Endodermal cell (in vitro differentiated cells): ENCODE results near the gene DEDD2. TPM values are rescaled to one million over a fixed set of nuclear protein-coding genes. Genes with fewer than 3 reads are reported as not detected.
A peak's percentile ranks its signal among the peaks of the same experiment; 100 is the strongest.

Experiments
- DNase-seq: peaks from one replicate; pipeline ENCODE4 v3.0.0-alpha.2; 2017
- H3K27ac ChIP-seq: 2 replicates; pipeline ENCODE4 v1.5.1; 2013; ENCODE audit warnings: mild to moderate bottlenecking, low read depth, low read length, moderate library complexity
- H3K27me3 ChIP-seq: 2 replicates; pipeline ENCODE4 v1.6.1; 2013; ENCODE audit warnings: mild to moderate bottlenecking, low read length, moderate library complexity; ENCODE audit not compliant: insufficient read depth, control insufficient read depth, poor library complexity, severe bottlenecking
- H3K36me3 ChIP-seq: 2 replicates; pipeline ENCODE4 v1.7.0; 2013; ENCODE audit warnings: mild to moderate bottlenecking, low read length, moderate library complexity; ENCODE audit not compliant: control insufficient read depth, insufficient read depth
- H3K4me1 ChIP-seq: one replicate; pipeline ENCODE4 v1.7.0; 2013; ENCODE audit warnings: low read length; ENCODE audit not compliant: control insufficient read depth, insufficient read depth
- H3K4me3 ChIP-seq: 2 replicates; pipeline ENCODE4 v1.5.1; 2013; ENCODE audit warnings: mild to moderate bottlenecking, low read length, moderate library complexity
- H3K9ac ChIP-seq: 2 replicates; pipeline ENCODE4 v1.6.1; 2013; ENCODE audit warnings: mild to moderate bottlenecking, low read length, moderate library complexity; ENCODE audit not compliant: poor library complexity, severe bottlenecking; ENCODE audit errors: extremely low read depth
- H3K9me3 ChIP-seq: 2 replicates; pipeline ENCODE4 v1.6.1; 2013; ENCODE audit warnings: mild to moderate bottlenecking, low read length, moderate library complexity; ENCODE audit not compliant: control insufficient read depth
- H3K27ac Mint-ChIP-seq: 2 replicates; pipeline ENCODE4 v1.8.0; 2020; ENCODE audit warnings: mixed read lengths
- H3K27me3 Mint-ChIP-seq: 2 replicates; pipeline ENCODE4 v1.8.0; 2021; ENCODE audit warnings: mild to moderate bottlenecking, mixed read lengths; ENCODE audit not compliant: insufficient read depth
- H3K36me3 Mint-ChIP-seq: 2 replicates; pipeline ENCODE4 v1.8.0; 2020; ENCODE audit warnings: low read depth, mixed read lengths
- H3K4me1 Mint-ChIP-seq: 2 replicates; pipeline ENCODE4 v1.8.0; 2020; ENCODE audit warnings: mixed read lengths
- H3K4me3 Mint-ChIP-seq: 2 replicates; pipeline ENCODE4 v1.8.0; 2020; ENCODE audit warnings: mild to moderate bottlenecking, moderate library complexity, mixed read lengths
- H3K9me3 Mint-ChIP-seq: 2 replicates; pipeline ENCODE4 v1.8.0; 2020; ENCODE audit warnings: mild to moderate bottlenecking, mixed read lengths
- CTCF ChIP-seq: fragments of 200-600 bp; sonication (generic); conservative IDR thresholded peaks from 2 replicates; pipeline ENCODE4 v1.5.0; 2021; ENCODE audit warnings: antibody characterized with exemption, mild to moderate bottlenecking
- WGBS, 2 experiments: methylation state at CpG; one replicate each; pipeline versions ENCODE4 v1.1.5 to v1.1.7; 2013; ENCODE audit warnings: missing lambda C conversion rate in 2 of 2, mixed read lengths in 1 of 2; ENCODE audit not compliant: insufficient coverage in 1 of 2, insufficient read length in 1 of 2; 5-methylcytosine and 5-hydroxymethylcytosine counted together
- total RNA-seq, 2 donors: library from RNA; stranded (reverse); fragmentation: NEBNext Ultra II Directional in 1 of 2; extraction: Animal tissue kit (Norgen Biotek cat#: 25700) in 1 of 2; gene quantifications; 2 replicates in 1 of 2; 3 replicates in 1 of 2; pipeline ENCODE4 v1.2.1, GENCODE V29; 2021

Gene DEDD2
- total RNA-seq, 2 donors from 2014 or later, result 25.8 to 28.0 TPM

- WGBS, 2 experiments, result 91 to 96% methylated on average over 10 to 19 of the region's 19 CpGs
These were observed 47.7 kb downstream of the DEDD2 start for GRCh38 chr19:42169486-42170413.

GRCh38 chr19:42168206-42168605 is 49.3 kb downstream of the DEDD2 start:
- DNase-seq, result no peak
- H3K36me3 ChIP-seq, result no peaks in the 10 kb centered on the region
- no peaks in the 10 kb centered on the region for H3K36me3 Mint-ChIP-seq
- no peak overlapping the region for H3K27ac ChIP-seq
- H3K9me3 Mint-ChIP-seq, result no peaks in the 10 kb centered on the region
- H3K9ac ChIP-seq, result no peak overlapping the region
- no peaks in the 10 kb centered on the region for H3K4me1 Mint-ChIP-seq
- H3K4me3 Mint-ChIP-seq, result no peak overlapping the region
- H3K9me3 ChIP-seq, result no peaks in the 10 kb centered on the region
- peaks cover 20% of the 10 kb centered on the region for H3K27me3 ChIP-seq
- WGBS, 2 experiments, result 80 to 93% methylated on average over 2 to 3 of the region's 3 CpGs
- no peak for TF ChIP-seq CTCF
- H3K27me3 Mint-ChIP-seq, result peaks cover 38% of the 10 kb centered on the region
- no peak overlapping the region for H3K27ac Mint-ChIP-seq
- H3K4me1 ChIP-seq, result no peaks in the 10 kb centered on the region
- H3K4me3 ChIP-seq, result no peak overlapping the region

More at GRCh38 chr19:42169486-42170413, 47.7 kb downstream of the DEDD2 start:
- H3K27ac ChIP-seq, result peak overlapping the region; percentile 41
- Mint-ChIP-seq H3K36me3 (no peaks in the 10 kb centered on the region), H3K27ac (no peak overlapping the region), H3K4me3 (no peak overlapping the region), H3K27me3 (peaks cover 53% of the 10 kb centered on the region), H3K9me3 (no peaks in the 10 kb centered on the region), H3K4me1 (no peaks in the 10 kb centered on the region)
- DNase-seq, result no peak
- H3K4me1 ChIP-seq, result no peaks in the 10 kb centered on the region
- no peak overlapping the region for H3K4me3 ChIP-seq
- H3K9me3 ChIP-seq, result no peaks in the 10 kb centered on the region
- H3K36me3 ChIP-seq, result no peaks in the 10 kb centered on the region
- no peak for TF ChIP-seq CTCF
- H3K9ac ChIP-seq, result no peak overlapping the region
- peaks cover 36% of the 10 kb centered on the region for H3K27me3 ChIP-seq

- TF ChIP-seq CTCF, result no peak
- Histone ChIP-seq H3K4me3 (no peak overlapping the region), H3K36me3 (no peaks in the 10 kb centered on the region), H3K9me3 (no peaks in the 10 kb centered on the region), H3K27ac (no peak overlapping the region), H3K27me3 (peaks cover 21% of the 10 kb centered on the region), H3K4me1 (no peaks in the 10 kb centered on the region), H3K9ac (no peak overlapping the region)
- no peaks in the 10 kb centered on the region for H3K9me3 Mint-ChIP-seq
- no peaks in the 10 kb centered on the region for H3K36me3 Mint-ChIP-seq
- H3K4me3 Mint-ChIP-seq, result no peak overlapping the region
- H3K4me1 Mint-ChIP-seq, result no peaks in the 10 kb centered on the region
- H3K27me3 Mint-ChIP-seq, result peaks cover 33% of the 10 kb centered on the region
- no peak for DNase-seq
- H3K27ac Mint-ChIP-seq, result no peak overlapping the region
- 69 to 79% methylated on average over 3 to 7 of the region's 7 CpGs for WGBS, 2 experiments
These were observed 51.2 kb downstream of the DEDD2 start for GRCh38 chr19:42166316-42166715.
